Cardiac fibroblast (primary cell): ENCODE results near the gene RGR.

Source experiments
- DNase-seq, 2 donors: peaks; one replicate each; pipeline versions ENCODE4 v3.0.0 to v3.0.0-alpha.2; 2010; ENCODE audit warnings: low read depth in 2 of 2
- H3K4me3 ChIP-seq, 2 donors: replicated peaks in 1 of 2; 1 replicate in 1 of 2; 2 replicates in 1 of 2; pipeline ENCODE4 v1.5.1; 2011; ENCODE audit warnings: low read depth in 2 of 2, low read length in 2 of 2, mild to moderate bottlenecking in 2 of 2, moderate library complexity in 1 of 2
- TF ChIP-seq, protein P1 (sequence below): IDR thresholded peaks from one replicate; pipeline ENCODE4 v1.5.1; 2011; ENCODE audit warnings: low read depth, mild to moderate bottlenecking, low read length, inconsistent platforms

RGR gene

DNA sequence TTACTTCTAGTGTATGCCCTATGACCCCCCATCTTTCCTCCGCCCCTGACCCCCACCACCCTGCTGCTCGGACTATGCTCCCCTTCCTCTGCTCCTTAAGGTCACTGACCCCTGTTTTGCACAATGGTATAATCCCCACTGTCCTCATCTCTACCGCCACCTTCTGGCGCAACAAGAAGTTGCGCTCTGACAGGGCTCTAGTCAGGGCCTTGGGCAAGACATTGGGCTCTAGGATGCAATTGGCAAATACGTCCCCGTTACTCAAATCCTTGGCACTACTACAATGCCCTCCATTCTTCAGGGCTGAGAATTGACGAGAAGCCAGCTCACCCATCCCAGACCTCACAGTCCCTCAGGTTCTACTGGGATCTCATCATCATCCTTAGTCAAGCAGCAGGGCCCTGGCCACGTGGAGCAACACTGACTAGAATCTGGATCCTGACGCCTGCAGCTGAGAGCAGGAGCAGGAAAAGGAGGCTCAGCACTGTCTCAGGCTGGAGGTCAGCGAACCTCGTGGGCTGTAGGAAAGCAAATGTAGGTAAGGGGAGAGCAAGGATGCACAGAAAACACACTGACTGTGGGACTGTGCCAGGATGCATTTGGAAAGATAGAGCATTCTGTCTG lies 30.1 kb upstream of the RGR start:
- H3K4me3 ChIP-seq = no peak overlapping the region
- peak in 1 of 2 donors; percentile 5 for DNase-seq
- TF ChIP-seq, protein P1, sequence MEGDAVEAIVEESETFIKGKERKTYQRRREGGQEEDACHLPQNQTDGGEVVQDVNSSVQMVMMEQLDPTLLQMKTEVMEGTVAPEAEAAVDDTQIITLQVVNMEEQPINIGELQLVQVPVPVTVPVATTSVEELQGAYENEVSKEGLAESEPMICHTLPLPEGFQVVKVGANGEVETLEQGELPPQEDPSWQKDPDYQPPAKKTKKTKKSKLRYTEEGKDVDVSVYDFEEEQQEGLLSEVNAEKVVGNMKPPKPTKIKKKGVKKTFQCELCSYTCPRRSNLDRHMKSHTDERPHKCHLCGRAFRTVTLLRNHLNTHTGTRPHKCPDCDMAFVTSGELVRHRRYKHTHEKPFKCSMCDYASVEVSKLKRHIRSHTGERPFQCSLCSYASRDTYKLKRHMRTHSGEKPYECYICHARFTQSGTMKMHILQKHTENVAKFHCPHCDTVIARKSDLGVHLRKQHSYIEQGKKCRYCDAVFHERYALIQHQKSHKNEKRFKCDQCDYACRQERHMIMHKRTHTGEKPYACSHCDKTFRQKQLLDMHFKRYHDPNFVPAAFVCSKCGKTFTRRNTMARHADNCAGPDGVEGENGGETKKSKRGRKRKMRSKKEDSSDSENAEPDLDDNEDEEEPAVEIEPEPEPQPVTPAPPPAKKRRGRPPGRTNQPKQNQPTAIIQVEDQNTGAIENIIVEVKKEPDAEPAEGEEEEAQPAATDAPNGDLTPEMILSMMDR = peak; percentile 31

DNA sequence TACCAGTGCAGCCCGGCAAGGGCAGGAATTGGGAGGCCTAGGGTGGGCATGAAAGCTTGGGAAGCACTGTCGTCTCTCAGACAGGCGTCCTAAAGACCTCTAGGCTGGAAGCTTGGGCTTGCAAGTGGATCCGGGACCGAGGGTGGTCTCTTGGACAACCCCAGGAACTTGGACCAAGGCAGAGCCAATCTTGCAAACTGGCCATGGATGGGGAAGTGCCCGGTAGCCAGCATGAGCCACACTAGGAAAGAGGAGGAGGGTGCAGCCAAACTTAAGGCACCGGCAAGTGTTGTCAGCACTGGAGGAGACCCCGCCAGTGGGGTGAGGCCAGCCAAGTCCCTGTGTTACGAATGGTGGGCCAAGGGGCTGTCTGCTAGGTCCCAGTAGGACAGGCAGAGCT lies 28.0 kb upstream of the RGR start:
- TF ChIP-seq, protein P1 = no peak
- DNase-seq = no peak
- H3K4me3 ChIP-seq = no peak overlapping the region

DNA sequence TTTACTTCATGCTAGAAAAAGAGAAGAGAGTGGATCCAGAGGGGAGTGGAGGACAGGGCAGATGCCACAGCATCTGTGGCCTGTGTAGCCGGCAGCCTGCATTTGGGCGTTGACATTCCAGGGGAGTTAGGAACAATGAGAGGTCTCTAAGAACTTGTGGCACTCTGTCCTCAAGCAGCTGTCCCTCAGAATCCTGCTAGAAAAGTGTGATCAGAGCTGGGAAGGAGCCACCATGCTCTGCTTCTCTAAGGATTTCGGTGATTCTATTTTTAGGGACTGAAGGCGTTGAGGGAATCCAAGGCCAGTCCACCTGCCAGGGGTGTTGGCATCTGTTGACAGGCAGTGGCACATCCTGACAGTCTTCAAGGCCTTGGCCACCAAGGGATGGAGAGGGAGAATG lies 27.1 kb upstream of the RGR start:
- no peak overlapping the region for H3K4me3 ChIP-seq
- DNase-seq = no peak
- TF ChIP-seq, protein P1 = no peak

DNA sequence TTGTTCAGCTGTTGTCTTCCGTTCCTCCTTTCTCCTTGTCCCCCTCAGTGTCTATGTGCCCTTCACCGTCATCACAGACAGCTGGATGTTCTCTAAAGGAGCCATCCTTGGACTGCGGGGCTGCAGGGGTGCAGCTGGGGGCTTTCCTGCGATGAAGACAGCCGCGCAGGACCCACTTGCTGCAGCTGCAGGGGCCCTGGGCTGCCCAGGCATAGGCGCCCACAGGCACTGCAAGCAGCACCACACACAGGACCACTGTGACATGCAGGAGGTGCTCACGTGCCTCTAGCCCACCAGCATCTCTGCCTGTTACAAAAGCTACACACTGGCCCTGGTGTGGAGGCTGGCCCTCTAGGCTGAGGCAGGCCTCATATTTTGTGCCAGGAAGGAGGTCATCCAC lies 22.9 kb upstream of the RGR start:
- no peak overlapping the region for H3K4me3 ChIP-seq
- no peak for DNase-seq
- TF ChIP-seq, protein P1 = no peak

DNA sequence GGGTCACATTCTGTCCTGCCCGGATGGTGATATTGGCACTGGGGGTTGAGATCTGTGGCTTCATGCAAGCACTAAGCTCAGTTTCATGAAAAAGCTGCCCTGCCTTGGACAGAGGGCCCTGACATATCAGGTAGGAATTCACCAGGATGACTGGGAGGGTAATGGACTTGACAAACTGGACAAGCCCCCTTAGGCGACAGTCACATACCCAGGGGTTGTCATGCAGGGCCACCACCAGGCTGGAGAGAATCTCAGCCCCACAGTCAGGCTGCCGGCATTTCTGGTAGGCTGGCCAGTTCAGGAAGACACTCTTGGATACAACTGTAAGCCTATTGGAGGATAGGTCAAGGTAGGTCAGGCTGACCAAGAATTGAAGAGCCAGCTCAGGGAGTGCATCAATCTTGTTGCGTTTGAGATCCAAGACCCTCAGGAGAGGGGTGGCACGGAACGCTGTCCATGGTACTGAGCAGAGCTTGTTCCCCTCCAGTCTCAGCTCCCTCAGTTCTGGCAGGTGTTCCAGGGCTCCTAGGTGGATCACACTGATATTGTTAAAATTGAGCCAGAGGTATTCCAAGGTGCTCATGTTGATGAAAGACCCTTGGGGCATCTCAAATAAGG lies 20.3 kb upstream of the RGR start:
- no peak for DNase-seq
- TF ChIP-seq, protein P1 = no peak
- H3K4me3 ChIP-seq = no peak overlapping the region

DNA sequence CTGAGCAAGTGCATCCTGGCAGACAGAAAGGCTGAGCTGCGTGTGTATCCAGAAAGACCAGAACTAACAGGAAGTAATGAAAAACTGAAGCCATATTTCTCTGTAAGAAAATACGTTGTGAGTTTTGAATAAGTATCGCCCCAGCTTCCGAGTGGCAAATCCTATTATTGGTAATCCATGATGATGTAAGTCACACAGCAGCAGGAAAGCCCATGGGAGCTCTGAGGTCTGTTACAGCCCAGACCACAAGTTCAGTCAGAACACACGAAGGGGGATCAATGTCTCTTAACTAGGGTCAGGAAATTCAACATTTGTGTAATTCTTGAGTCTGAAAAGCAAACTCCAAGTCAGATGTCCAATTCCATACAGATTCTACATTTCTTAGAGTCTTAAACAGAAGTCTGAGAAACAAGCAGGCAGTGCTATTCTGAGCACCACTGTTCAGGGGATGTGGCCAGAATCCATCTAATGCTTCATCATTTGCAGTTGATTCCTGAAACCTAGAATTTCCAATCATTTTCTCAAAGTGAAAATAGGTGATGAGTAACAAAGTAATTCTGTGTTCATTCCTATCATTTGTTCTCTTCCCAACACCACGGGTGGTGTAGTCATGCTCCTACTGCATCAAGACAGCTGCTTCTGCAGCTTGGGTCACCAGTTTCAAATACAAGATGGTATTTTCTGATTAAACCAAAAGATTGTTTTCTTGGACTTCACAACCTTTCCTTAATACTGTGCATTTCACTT lies 19.3 kb upstream of the RGR start, which contains the start of gene LRIT2:
Gene LRIT2 (minus strand): TSS at position 118 of the 747 bp plus-strand sequence. CDS start 24 bp downstream, at position 94.
- TF ChIP-seq, protein P1 = no peak
- DNase-seq = no peak
- no peak within 1 kb of the TSS for H3K4me3 ChIP-seq
